ENCODE measurements around the gene CDC42BPB.
A peak's percentile ranks its signal among the peaks of the same experiment; 100 is the strongest.

CDC42BPB gene

GRCh38 chr14:103095210-103095778 is 37.9 kb upstream of the CDC42BPB start:
- no peak for DNase-seq (ENCODE audit: low read depth, low spot score)

DNA sequence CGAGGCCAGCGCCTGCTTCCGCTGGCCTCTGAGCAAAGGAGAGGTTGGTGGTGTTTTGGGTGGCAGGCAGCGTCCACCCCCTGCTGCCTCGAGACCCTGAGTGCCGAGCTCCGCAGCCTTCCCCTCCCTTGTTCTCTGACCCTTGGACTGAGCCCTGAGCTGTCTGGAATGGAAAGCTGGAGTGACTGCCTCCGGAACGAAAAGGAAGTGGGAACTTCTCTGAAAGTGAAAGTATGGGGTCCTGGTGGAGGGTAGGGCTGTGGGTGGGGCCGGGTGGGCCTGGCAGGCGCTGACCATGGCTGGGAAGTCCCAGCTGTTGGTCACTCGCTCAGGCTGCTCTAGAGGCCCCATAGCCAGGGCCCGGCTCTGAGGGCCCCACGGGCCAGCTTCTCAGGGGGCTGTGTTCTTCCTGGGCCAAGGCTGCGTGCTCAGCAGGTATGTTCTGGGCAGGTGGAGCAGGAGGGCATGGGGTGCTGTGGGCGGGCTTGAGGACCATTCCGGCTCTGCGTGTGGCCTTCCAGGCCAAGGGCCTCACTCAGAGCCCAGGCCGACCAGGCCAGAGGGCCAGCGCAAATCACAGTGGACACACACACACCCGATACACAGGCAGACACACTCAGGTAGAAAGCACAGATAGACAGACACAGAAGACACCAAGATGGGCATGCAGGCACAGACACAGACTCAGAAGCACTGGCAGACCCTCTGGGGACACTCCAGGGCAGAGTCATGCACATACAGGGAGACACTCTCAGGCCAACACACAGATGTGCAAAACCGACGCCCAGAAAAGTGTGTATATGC is 37.3 kb upstream of the CDC42BPB start, which contains the start of gene EXOC3L4:
Gene EXOC3L4 (plus strand): TSS at position 320 of the 804 bp plus-strand sequence. CDS start 5,495 bp downstream, outside the sequence.
- DNase-seq (ENCODE audit: low read depth, low spot score) = no peak

- no peak for DNase-seq (ENCODE audit: low read depth, low spot score)
Observed at GRCh38 chr14:103093856-103094405, 36.6 kb upstream of the CDC42BPB start.

- DNase-seq (ENCODE audit: low read depth, low spot score) = no peak
Observed at GRCh38 chr14:103091883-103092222, 34.5 kb upstream of the CDC42BPB start.

GRCh38 chr14:103091041-103091882 is 33.9 kb upstream of the CDC42BPB start:
- DNase-seq (ENCODE audit: low read depth, low spot score) = no peak

GRCh38 chr14:103090481-103091020 is 33.2 kb upstream of the CDC42BPB start:
- DNase-seq (ENCODE audit: low read depth, low spot score) = no peak

DNA sequence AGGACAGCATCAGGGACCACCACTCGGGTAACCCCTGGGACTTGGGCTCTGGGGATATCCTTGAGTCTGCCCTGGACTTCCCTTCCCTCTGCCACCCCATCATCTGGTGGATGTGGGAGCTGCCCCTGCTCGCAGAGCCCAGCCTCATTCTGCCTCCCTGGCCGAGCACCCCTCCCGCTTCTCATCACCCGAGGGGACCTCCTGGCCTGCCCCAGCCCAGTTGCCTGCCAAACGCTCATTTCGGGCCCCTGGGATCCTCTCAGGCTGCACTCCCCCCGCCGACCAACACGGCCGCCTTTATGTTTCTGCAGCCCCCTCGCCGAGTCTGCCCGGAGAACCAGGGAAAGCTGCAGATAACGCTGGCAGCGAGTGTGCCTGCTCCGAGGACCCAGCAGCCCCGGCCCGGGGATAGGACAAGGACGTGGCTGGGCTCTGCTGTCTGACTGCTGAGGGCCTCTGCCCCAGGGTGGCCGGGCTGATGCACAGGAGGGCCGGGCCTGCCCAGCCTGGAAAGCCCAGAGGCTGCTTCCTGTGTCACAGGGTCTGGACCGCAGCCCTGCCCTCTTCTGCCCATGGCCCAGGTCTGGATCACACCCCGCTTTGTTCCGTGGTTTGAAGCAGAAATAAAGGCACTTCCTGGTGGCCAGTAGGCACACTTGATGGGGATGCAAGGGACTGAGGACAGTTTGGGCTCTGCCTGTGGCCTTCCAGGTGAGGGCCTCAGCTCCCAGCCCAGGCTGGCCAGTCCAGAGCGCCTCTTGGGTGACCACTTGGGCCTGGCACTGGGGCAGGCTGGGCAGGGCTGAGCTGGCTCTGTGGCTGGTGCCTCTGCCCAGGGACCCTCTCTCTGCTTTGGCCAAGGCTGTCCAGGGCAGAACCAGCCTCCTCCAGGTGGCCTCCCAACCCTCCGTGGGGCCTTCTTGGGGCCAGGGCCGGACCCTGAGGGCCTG is 32.3 kb upstream of the CDC42BPB start:
- no peak for DNase-seq (ENCODE audit: low read depth, low spot score)

DNA sequence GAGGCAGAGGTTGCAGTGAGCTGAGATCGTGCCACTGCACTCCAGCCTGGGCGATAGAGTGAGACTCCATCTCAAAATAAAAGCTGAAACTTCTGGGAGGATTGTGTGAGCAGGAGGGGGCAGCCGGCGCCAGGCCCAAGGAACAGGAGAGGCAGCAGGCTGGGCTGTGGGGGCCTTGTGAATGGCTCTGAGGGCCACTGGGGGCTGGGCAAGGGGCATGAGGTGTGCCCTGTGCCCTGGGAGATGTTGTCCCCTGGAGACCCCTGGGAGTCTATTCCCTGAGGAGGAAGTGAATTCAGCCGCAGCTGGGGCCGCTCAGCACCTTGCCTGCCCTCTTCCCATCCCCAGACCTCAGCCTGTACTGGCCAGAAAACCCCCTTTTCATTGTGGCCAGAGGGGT is 31.6 kb upstream of the CDC42BPB start:
- no peak for DNase-seq (ENCODE audit: low read depth, low spot score)

- no peak for DNase-seq (ENCODE audit: low read depth, low spot score)
Observed at GRCh38 chr14:103087343-103087835, 30.0 kb upstream of the CDC42BPB start.

DNA sequence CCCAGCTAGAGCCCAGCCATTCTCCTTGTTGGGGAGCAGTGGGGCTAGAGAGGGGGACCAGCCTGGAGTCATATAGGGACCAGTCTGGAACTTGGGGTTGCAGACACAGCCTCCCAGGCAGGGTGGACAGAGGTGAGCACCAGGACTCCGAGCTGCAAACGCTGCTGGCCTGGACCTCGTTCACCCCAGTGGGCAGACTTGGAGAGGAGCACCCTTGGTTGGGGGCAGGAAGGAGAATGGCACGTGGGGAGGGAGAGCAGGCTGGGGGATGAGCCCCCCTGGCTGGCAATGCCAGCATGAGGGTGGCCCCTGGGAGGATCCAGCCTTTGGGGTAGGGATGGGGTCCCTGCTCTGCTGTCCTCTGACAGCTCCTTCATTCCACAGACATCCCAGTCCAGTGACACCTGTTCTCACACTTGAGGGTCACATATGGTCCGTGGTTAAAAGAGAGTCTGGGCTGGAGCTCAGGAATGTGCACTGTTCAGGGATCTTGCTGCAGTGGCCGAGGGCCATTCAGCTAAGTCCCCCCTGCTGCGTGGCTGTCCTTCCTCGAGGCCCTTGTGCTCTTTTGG is 29.5 kb upstream of the CDC42BPB start:
- no peak for DNase-seq (ENCODE audit: low read depth, low spot score)

GRCh38 chr14:103085106-103086091 is 28.1 kb upstream of the CDC42BPB start:
- DNase-seq (ENCODE audit: low read depth, low spot score) = no peak

- no peak for DNase-seq (ENCODE audit: low read depth, low spot score)
Observed at GRCh38 chr14:103084021-103084919, 26.9 kb upstream of the CDC42BPB start, which contains the start of gene LBHD2. Gene LBHD2 (plus strand): TSS chr14:103084210. CDS start chr14:103086013, 1,803 bp downstream.

DNA sequence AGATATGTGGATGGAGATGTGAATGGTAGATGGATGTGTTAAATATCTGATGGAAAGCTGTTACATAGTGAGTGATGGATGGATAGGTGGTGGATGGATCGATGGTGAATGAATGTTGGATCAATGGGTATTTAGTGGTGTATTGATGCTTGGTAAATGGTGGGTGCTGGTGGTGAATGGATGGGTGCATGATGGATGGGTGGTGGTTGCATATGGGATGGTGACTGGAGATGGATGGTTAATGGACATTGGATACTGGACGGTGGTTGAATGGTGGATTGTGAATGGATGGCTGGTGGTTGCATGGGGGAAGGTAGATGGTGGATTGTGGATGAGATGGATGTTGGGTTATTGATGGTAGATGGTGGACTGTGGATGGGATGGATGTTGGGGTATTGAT is 24.6 kb upstream of the CDC42BPB start:
- no peak for DNase-seq (ENCODE audit: low read depth, low spot score)

DNA sequence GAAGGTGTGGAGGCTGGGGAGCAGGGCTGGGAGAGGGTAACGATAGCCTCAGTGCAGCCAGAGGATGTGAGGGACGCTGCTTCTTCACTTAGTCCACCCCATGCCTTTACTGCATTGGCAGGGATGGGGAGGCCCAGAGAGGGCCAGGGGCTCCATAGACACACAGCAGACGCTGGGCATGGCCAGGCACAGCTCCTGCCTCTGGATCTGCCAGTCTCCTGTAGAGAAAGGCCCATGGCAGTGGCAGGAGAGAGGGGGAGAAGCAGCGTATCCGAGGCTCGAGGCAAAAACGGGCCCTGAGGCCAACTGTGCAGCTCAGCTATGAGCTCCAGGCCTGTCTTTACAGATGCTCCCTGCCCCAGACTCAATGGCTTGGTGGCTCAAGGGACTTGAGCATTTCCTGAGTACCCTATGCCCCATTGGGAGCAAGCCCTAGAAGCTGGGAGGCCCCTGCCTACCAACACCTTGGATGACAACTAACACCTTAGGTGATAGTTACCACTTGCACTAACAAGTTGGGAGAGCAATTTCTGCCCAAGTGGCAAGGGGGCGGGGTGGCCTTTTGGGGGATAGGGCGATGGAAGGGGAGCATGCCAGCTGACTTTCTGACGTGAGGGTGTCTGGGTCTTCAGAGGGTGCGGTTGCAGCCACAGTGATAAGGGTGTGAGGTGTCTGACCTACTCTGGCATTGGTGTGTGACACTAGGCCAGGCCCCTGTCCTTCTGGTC is 21.7 kb upstream of the CDC42BPB start:
- no peak for DNase-seq (ENCODE audit: low read depth, low spot score)

- DNase-seq (ENCODE audit: low read depth, low spot score) = peak; percentile 59
Observed at GRCh38 chr14:103078420-103078749, 21.0 kb upstream of the CDC42BPB start.

- DNase-seq (ENCODE audit: low read depth, low spot score) = no peak
Observed at GRCh38 chr14:103074729-103075367, 17.5 kb upstream of the CDC42BPB start.
